Thyroid gland (tissue), 4 donors: Measurements from ENCODE around the gene PTTG1.

Experiments
- POLR2A ChIP-seq, 2 donors: fragments of 450-650 bp; IDR thresholded peaks; one replicate each; pipeline ENCODE4 v1.6.1; 2017; ENCODE audit warnings: antibody characterized with exemption in 2 of 2, mild to moderate bottlenecking in 2 of 2, moderate library complexity in 1 of 2
- TF ChIP-seq, protein P1 (sequence below), 6 experiments: fragments of 200-600 bp in 3 of 6; fragments of 450-650 bp in 3 of 6; sonication (generic) in 3 of 6; IDR thresholded peaks; one replicate each; pipeline ENCODE4 v1.5.1; 2016 to 2019; ENCODE audit warnings: antibody characterized with exemption in 6 of 6, mild to moderate bottlenecking in 2 of 6, inconsistent platforms in 1 of 6, moderate library complexity in 1 of 6

DNA sequence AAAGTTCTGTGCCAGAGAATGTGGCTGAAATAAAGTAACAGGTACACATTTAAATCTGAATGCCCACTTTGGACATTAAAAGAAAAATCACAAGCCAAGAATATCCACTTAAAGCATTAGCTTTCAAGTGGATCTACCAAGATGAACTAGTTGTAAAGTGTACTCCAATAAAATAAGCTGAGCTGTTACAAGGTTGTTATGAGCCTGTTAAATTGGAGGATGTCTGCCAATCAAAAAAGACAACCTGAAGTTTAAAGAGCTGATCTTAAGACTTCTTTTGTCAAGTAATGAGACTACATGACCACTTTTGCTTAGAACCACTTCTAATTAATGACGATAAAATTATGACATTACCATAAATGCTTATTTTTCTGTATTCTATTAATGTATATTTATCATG, 24.2 kb upstream of the PTTG1 start:
- TF ChIP-seq, protein P1, sequence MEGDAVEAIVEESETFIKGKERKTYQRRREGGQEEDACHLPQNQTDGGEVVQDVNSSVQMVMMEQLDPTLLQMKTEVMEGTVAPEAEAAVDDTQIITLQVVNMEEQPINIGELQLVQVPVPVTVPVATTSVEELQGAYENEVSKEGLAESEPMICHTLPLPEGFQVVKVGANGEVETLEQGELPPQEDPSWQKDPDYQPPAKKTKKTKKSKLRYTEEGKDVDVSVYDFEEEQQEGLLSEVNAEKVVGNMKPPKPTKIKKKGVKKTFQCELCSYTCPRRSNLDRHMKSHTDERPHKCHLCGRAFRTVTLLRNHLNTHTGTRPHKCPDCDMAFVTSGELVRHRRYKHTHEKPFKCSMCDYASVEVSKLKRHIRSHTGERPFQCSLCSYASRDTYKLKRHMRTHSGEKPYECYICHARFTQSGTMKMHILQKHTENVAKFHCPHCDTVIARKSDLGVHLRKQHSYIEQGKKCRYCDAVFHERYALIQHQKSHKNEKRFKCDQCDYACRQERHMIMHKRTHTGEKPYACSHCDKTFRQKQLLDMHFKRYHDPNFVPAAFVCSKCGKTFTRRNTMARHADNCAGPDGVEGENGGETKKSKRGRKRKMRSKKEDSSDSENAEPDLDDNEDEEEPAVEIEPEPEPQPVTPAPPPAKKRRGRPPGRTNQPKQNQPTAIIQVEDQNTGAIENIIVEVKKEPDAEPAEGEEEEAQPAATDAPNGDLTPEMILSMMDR (IDR thresholded peaks at IDR 0.05), result no peak
- TF ChIP-seq POLR2A (IDR thresholded peaks at IDR 0.05), result no peak
